HepG2 (cell line): ENCODE data around the gene COL9A3. TPM values are rescaled to one million over a fixed set of nuclear protein-coding genes. Genes with fewer than 3 reads are reported as not detected.

Experiments
- ATF5 ChIP-seq: sonication (generic); formaldehyde crosslinking; IDR thresholded peaks from 2 replicates; pipeline ENCODE4 v1.4.0; 2020; ENCODE audit warnings: mild to moderate bottlenecking, low read depth, missing genetic modification reagents
- FOXK1 ChIP-seq: sonication (generic); formaldehyde crosslinking; IDR thresholded peaks from 2 replicates; pipeline ENCODE4 v1.4.0; 2020; ENCODE audit warnings: low read depth, missing genetic modification reagents, borderline replicate concordance
- GMEB1 ChIP-seq: sonication (generic); formaldehyde crosslinking; IDR thresholded peaks from 2 replicates; pipeline ENCODE4 v1.5.1; 2020; ENCODE audit warnings: missing genetic modification reagents, mild to moderate bottlenecking, borderline replicate concordance
- HNRNPL ChIP-seq: fragments of 200-400 bp; formaldehyde crosslinking; IDR thresholded peaks from 2 replicates; pipeline ENCODE4 v1.6.1; 2017; ENCODE audit warnings: mild to moderate bottlenecking, low read depth, low read length
- RFX3 ChIP-seq: IDR thresholded peaks from 2 replicates; pipeline ENCODE4 v1.6.1; 2016; ENCODE audit warnings: missing biosample characterization, missing genetic modification reagents
- SIN3B ChIP-seq: fragments of 150-350 bp; IDR thresholded peaks from 2 replicates; pipeline ENCODE4 v1.6.1; 2014; ENCODE audit warnings: low read length
- SSRP1 ChIP-seq: IDR thresholded peaks from 2 replicates; pipeline ENCODE4 v1.6.1; 2016; ENCODE audit warnings: control low read depth
- USF2 ChIP-seq, 2 experiments: sonication (generic) in 1 of 2; formaldehyde crosslinking in 1 of 2; IDR thresholded peaks; 2 replicates each; pipeline versions ENCODE4 v1.5.1 to v1.6.1; 2011 to 2020; ENCODE audit warnings: borderline replicate concordance in 1 of 2, low read depth in 1 of 2, low read length in 1 of 2, mild to moderate bottlenecking in 1 of 2, missing genetic modification reagents in 1 of 2, moderate library complexity in 1 of 2
- ZBTB3 ChIP-seq: sonication (generic); formaldehyde crosslinking; IDR thresholded peaks from 2 replicates; pipeline ENCODE4 v1.4.0; 2020; ENCODE audit warnings: low read depth, mild to moderate bottlenecking, moderate library complexity, missing genetic modification reagents, borderline replicate concordance
- ZBTB34 ChIP-seq: sonication (generic); formaldehyde crosslinking; IDR thresholded peaks from 2 replicates; pipeline ENCODE4 v1.8.0; 2022; ENCODE audit warnings: mild to moderate bottlenecking, missing genetic modification reagents
- ZC3H13 ChIP-seq: sonication (generic); formaldehyde crosslinking; IDR thresholded peaks from 2 replicates; pipeline ENCODE4 v1.8.1; 2023; ENCODE audit warnings: mild to moderate bottlenecking, missing genetic modification reagents, moderate library complexity
- ZFP91 ChIP-seq: sonication (generic); formaldehyde crosslinking; IDR thresholded peaks from 2 replicates; pipeline ENCODE4 v1.9.0; 2022; ENCODE audit warnings: missing genetic modification reagents, mild to moderate bottlenecking, borderline replicate concordance
- ZMAT3 ChIP-seq: sonication (generic); formaldehyde crosslinking; conservative IDR thresholded peaks from 2 replicates; pipeline ENCODE4 v1.7.0; 2021; ENCODE audit warnings: missing genetic modification reagents
- ZNF101 ChIP-seq: sonication (generic); formaldehyde crosslinking; IDR thresholded peaks from 2 replicates; pipeline ENCODE4 v1.4.0; 2020; ENCODE audit warnings: mild to moderate bottlenecking, low read depth, missing genetic modification reagents, borderline replicate concordance
- ZNF138 ChIP-seq: sonication (generic); formaldehyde crosslinking; IDR thresholded peaks from 2 replicates; pipeline ENCODE4 v1.5.0; 2020; ENCODE audit warnings: mild to moderate bottlenecking, low read depth, missing genetic modification reagents
- ZNF275 ChIP-seq: sonication (generic); formaldehyde crosslinking; IDR thresholded peaks from 2 replicates; pipeline ENCODE4 v1.8.0; 2022; ENCODE audit warnings: missing genetic modification reagents, mild to moderate bottlenecking, inconsistent platforms, borderline replicate concordance
- ZNF282 ChIP-seq: fragments of 450-650 bp; IDR thresholded peaks from 2 replicates; pipeline ENCODE4 v1.6.1; 2018; ENCODE audit not compliant: partially characterized antibody
- ZNF550 ChIP-seq: sonication (generic); formaldehyde crosslinking; IDR thresholded peaks from 2 replicates; pipeline ENCODE4 v1.4.0; 2020; ENCODE audit warnings: mild to moderate bottlenecking, missing genetic modification reagents, borderline replicate concordance
- polyA plus RNA-seq, 8 experiments: library from polyadenylated mRNA; depleted of rRNA in 3 of 8; stranded (reverse) in 7 of 8; unstranded in 1 of 8; fragments of >200 nt; fragmentation: Illumina TruSeq in 4 of 8; extraction: Trizol in 4 of 8; gene quantifications; 2 replicates each; pipeline versions ENCODE4 v1.2.1 to v1.2.3, GENCODE V29; 2011 to 2016; ENCODE audit warnings: low read depth in 4 of 8, missing spikeins in 1 of 8, mixed read lengths in 1 of 8; ENCODE audit not compliant: insufficient read depth in 1 of 8
- total RNA-seq, 5 experiments: library from RNA; depleted of rRNA; stranded (reverse); fragments of >200 nt; fragmentation: Illumina TruSeq; extraction: Trizol; gene quantifications; 2 replicates each; pipeline ENCODE4 v1.2.3, GENCODE V29; 2016; ENCODE audit warnings: low read depth in 1 of 5

The COL9A3 gene
- total and polyA plus RNA-seq, 2 of the 13 experiments (the other 11 are each of a cell fraction or from before 2014, with no cell fraction given): 155 to 204 TPM

- TF ChIP-seq USF2 (IDR thresholded peaks at IDR 0.05; ENCODE audit: low read depth, low read length) (no peak), USF2 (CRISPR knock-in tag; IDR thresholded peaks at IDR 0.05; ENCODE audit: borderline replicate concordance) (no peak), RFX3 (CRISPR knock-in tag) (no peak), ATF5 (no peak), ZNF275 (CRISPR knock-in tag) (no peak), ZNF138 (CRISPR knock-in tag) (no peak), GMEB1 (no peak), SSRP1 (CRISPR knock-in tag) (no peak; the same call in 1 of the 2 replicates), SIN3B (no peak), ZMAT3 (no peak), FOXK1 (CRISPR knock-in tag) (no peak), ZFP91 (0 out of 2 replicates have a peak, but pooled peaks have one; percentile 46), ZNF101 (CRISPR knock-in tag) (no peak), HNRNPL (peak; percentile 78), ZNF282 (no peak), ZBTB34 (CRISPR knock-in tag) (0 out of 2 replicates have a peak, but pooled peaks have one; percentile 9), ZC3H13 (CRISPR knock-in tag) (peak; percentile 1; the same call in 1 of the 2 replicates), ZNF550 (CRISPR knock-in tag) (no peak), ZBTB3 (CRISPR knock-in tag) (no peak)
These were observed 1.5 kb upstream of the COL9A3 start (continued) for GRCh38 chr20:62815066-62815991.
